GF-D8 (cell line): ENCODE data around the gene FOLR2.
"Not testable (repeated sequence)": the region's sequence is repeated elsewhere in the genome, so short reads cannot be mapped to it uniquely, and the experiment has no call there.

ENCODE experiments used
- DNase-seq: peaks from one replicate; lab custom pipeline; 2025; lab: John Stamatoyannopoulos, UW

FOLR2 gene

GRCh38 chr11:72206794-72207193 is 9.8 kb upstream of the FOLR2 start:
- not testable (repeated sequence) for DNase-seq

- DNase-seq, result no peak
Measured at GRCh38 chr11:72208281-72208680, 8.3 kb upstream of the FOLR2 start.

GRCh38 chr11:72209101-72209500 is 7.5 kb upstream of the FOLR2 start:
- DNase-seq, result peak; percentile 19

GRCh38 chr11:72217841-72218240 is 1.2 kb downstream of the FOLR2 start:
- peak; percentile 70 for DNase-seq

GRCh38 chr11:72218251-72218745 is 1.7 kb downstream of the FOLR2 start:
- no peak for DNase-seq

- DNase-seq, result no peak
Measured at GRCh38 chr11:72220696-72221363, 4.2 kb downstream of the FOLR2 start.

GRCh38 chr11:72221386-72222075 is 4.9 kb downstream of the FOLR2 start:
- DNase-seq, result peak; percentile 13

- DNase-seq, result peak; percentile 1
Measured at GRCh38 chr11:72222106-72222891, 5.7 kb downstream of the FOLR2 start.

- DNase-seq, result peak; percentile 93
Measured at GRCh38 chr11:72222907-72223614, 6.5 kb downstream of the FOLR2 start.

- DNase-seq, result peak; percentile 25
Measured at GRCh38 chr11:72223615-72224563, 7.3 kb downstream of the FOLR2 start.

- DNase-seq, result no peak
Measured at GRCh38 chr11:72224564-72225410, 8.2 kb downstream of the FOLR2 start, which contains the start of gene INPPL1. TSS of gene INPPL1 (plus strand) at chr11:72224767. CDS start at chr11:72224985, 218 bp downstream.

- no peak for DNase-seq
Measured at GRCh38 chr11:72225411-72225951, 8.9 kb downstream of the FOLR2 start.

- no peak for DNase-seq
Measured at GRCh38 chr11:72226701-72227100, 10.1 kb downstream of the FOLR2 start.

- DNase-seq, result no peak
Measured at GRCh38 chr11:72227316-72228228, 11.0 kb downstream of the FOLR2 start.

- no peak for DNase-seq
Measured at GRCh38 chr11:72228229-72228843, 11.7 kb downstream of the FOLR2 start.

GRCh38 chr11:72228844-72229231 is 12.2 kb downstream of the FOLR2 start:
- DNase-seq, result no peak

- no peak for DNase-seq
Measured at GRCh38 chr11:72229336-72229924, 12.8 kb downstream of the FOLR2 start.
